Umbilical cord (tissue), 2 donors: ENCODE data around the gene CDH22. TPM values are rescaled to one million over a fixed set of nuclear protein-coding genes. Genes with fewer than 3 reads are reported as not detected.

Source experiments
- DNase-seq: peaks from one replicate; pipeline ENCODE4 v3.0.0-alpha.2; 2015; ENCODE audit warnings: low spot score
- total RNA-seq: library from RNA; depleted of rRNA; stranded (reverse); fragments of >200 nt; gene quantifications from one replicate; pipeline ENCODE4 v1.2.3, GENCODE V29; 2014; ENCODE audit warnings: low replicate concordance; ENCODE audit not compliant: insufficient read depth

CDH22 gene
- total RNA-seq, 1 donor from 2014 or later = 0.24 TPM

- DNase-seq = no peak
Measured at GRCh38 chr20:46196990-46197389, 111.3 kb downstream of the CDH22 start.

- no peak for DNase-seq
Measured at GRCh38 chr20:46195264-46196036, 112.8 kb downstream of the CDH22 start.

GRCh38 chr20:46194409-46194808 lies 113.9 kb downstream of the CDH22 start:
- DNase-seq = no peak

- DNase-seq = no peak
Measured at GRCh38 chr20:46192376-46192944, 115.8 kb downstream of the CDH22 start.

- no peak for DNase-seq
Measured at GRCh38 chr20:46191611-46192010, 116.7 kb downstream of the CDH22 start.

- no peak for DNase-seq
Measured at GRCh38 chr20:46191168-46191540, 117.1 kb downstream of the CDH22 start.

- DNase-seq = no peak
Measured at GRCh38 chr20:46190478-46191167, 117.7 kb downstream of the CDH22 start.

- DNase-seq = no peak
Measured at GRCh38 chr20:46188866-46189541, 119.3 kb downstream of the CDH22 start.

- no peak for DNase-seq
Measured at GRCh38 chr20:46186210-46186609, 122.1 kb downstream of the CDH22 start.

- no peak for DNase-seq
Measured at GRCh38 chr20:46185353-46185752, 122.9 kb downstream of the CDH22 start.

GRCh38 chr20:46183768-46184167 lies 124.5 kb downstream of the CDH22 start:
- no peak for DNase-seq

- no peak for DNase-seq
Measured at GRCh38 chr20:46182276-46183200, 125.8 kb downstream of the CDH22 start.

GRCh38 chr20:46179862-46180261 lies 128.4 kb downstream of the CDH22 start:
- no peak for DNase-seq

- DNase-seq = no peak
Measured at GRCh38 chr20:46178891-46179290, 129.4 kb downstream of the CDH22 start.

GRCh38 chr20:46177768-46178167 lies 130.5 kb downstream of the CDH22 start:
- no peak for DNase-seq

- DNase-seq = no peak
Measured at GRCh38 chr20:46176739-46177378, 131.4 kb downstream of the CDH22 start.

- no peak for DNase-seq
Measured at GRCh38 chr20:46175127-46175494, 133.2 kb downstream of the CDH22 start.

GRCh38 chr20:46174469-46175126 lies 133.7 kb downstream of the CDH22 start:
- DNase-seq = peak; percentile 48

GRCh38 chr20:46173652-46174468 lies 134.4 kb downstream of the CDH22 start:
- no peak for DNase-seq
